HEK293 (cell line): Measurements from ENCODE around the gene PSMC5.

Experiments
- CTCF ChIA-PET: fragments of 350-600 bp; formaldehyde crosslinking; extraction: SDS; loops from one replicate; lab custom pipeline; 2021; ENCODE audit warnings: antibody characterized with exemption; lab: Yijun Ruan, JAX
- POLR2A ChIA-PET: fragments of 300-600 bp; formaldehyde crosslinking; extraction: SDS; loops from one replicate; lab custom pipeline; 2020; ENCODE audit warnings: antibody characterized with exemption, inconsistent platforms; lab: Yijun Ruan, JAX
- H3K27ac ChIP-seq: fragments of 200-500 bp; sonication (Bioruptor generic); 2 replicates; pipeline ENCODE4 v1.5.1; 2014; ENCODE audit warnings: low read depth, low read length, control low read depth, inconsistent platforms; ENCODE audit errors: extremely low read depth
- H3K36me3 ChIP-seq, 2 experiments: fragments of 200-500 bp in 1 of 2; sonication (Bioruptor generic) in 1 of 2; 1 replicate in 1 of 2; 2 replicates in 1 of 2; pipeline ENCODE4 v1.5.1; 2014 to 2017; ENCODE audit warnings: inconsistent platforms in 2 of 2, low read length in 2 of 2; ENCODE audit not compliant: control insufficient read depth in 2 of 2, insufficient read depth in 1 of 2
- H3K4me1 ChIP-seq: fragments of 200-500 bp; sonication (Bioruptor generic); 2 replicates; pipeline ENCODE4 v1.5.1; 2014; ENCODE audit warnings: mild to moderate bottlenecking, low read length, inconsistent platforms; ENCODE audit not compliant: control insufficient read depth, insufficient read depth
- H3K4me3 ChIP-seq: 2 replicates; pipeline ENCODE4 v1.5.1; 2011; ENCODE audit warnings: low read depth, mild to moderate bottlenecking, control low read depth, low read length, moderate library complexity
- H3K9me3 ChIP-seq: fragments of 200-500 bp; sonication (Bioruptor generic); 2 replicates; pipeline ENCODE4 v1.5.1; 2014; ENCODE audit warnings: low read depth, low read length, inconsistent platforms; ENCODE audit not compliant: control insufficient read depth, insufficient read depth
- FEZF1 ChIP-seq: fragments of 450-650 bp; formaldehyde crosslinking; IDR thresholded peaks from 2 replicates; pipeline ENCODE4 v1.5.1; 2016; ENCODE audit warnings: missing biosample characterization, missing genetic modification characterization
- GLIS1 ChIP-seq: fragments of 450-650 bp; formaldehyde crosslinking; IDR thresholded peaks from 2 replicates; pipeline ENCODE4 v1.5.1; 2016; ENCODE audit warnings: missing biosample characterization, missing genetic modification characterization
- KLF16 ChIP-seq: fragments of 450-650 bp; formaldehyde crosslinking; IDR thresholded peaks from 2 replicates; pipeline ENCODE4 v1.5.1; 2017; ENCODE audit warnings: missing biosample characterization, missing genetic modification characterization
- MZF1 ChIP-seq: fragments of 450-650 bp; formaldehyde crosslinking; IDR thresholded peaks from 2 replicates; pipeline ENCODE4 v1.5.1; 2017; ENCODE audit warnings: missing biosample characterization, missing genetic modification characterization, borderline replicate concordance
- OSR2 ChIP-seq: fragments of 450-650 bp; formaldehyde crosslinking; IDR thresholded peaks from 2 replicates; pipeline ENCODE4 v1.5.1; 2016; ENCODE audit warnings: missing biosample characterization, missing genetic modification characterization
- PRDM1 ChIP-seq: fragments of 450-650 bp; formaldehyde crosslinking; IDR thresholded peaks from 2 replicates; pipeline ENCODE4; 2016; ENCODE audit warnings: missing biosample characterization, missing genetic modification characterization
- REPIN1 ChIP-seq: fragments of 450-650 bp; formaldehyde crosslinking; IDR thresholded peaks from 2 replicates; pipeline ENCODE4 v1.5.1; 2017; ENCODE audit warnings: missing biosample characterization, missing genetic modification characterization, low read depth
- SP7 ChIP-seq: fragments of 450-650 bp; formaldehyde crosslinking; IDR thresholded peaks from 2 replicates; pipeline ENCODE4 v1.5.1; 2016; ENCODE audit warnings: missing biosample characterization, missing genetic modification characterization
- WT1 ChIP-seq: fragments of 450-650 bp; formaldehyde crosslinking; IDR thresholded peaks from 2 replicates; pipeline ENCODE4 v1.5.1; 2016; ENCODE audit warnings: missing biosample characterization, missing genetic modification characterization
- YY2 ChIP-seq: fragments of 450-650 bp; formaldehyde crosslinking; IDR thresholded peaks from 2 replicates; pipeline ENCODE4 v1.5.1; 2016; ENCODE audit warnings: missing biosample characterization, missing genetic modification characterization
- ZBTB17 ChIP-seq: fragments of 450-650 bp; formaldehyde crosslinking; IDR thresholded peaks from 2 replicates; pipeline ENCODE4 v1.5.1; 2016; ENCODE audit warnings: missing biosample characterization, missing genetic modification characterization
- ZEB2 ChIP-seq: fragments of 450-650 bp; formaldehyde crosslinking; IDR thresholded peaks from 2 replicates; pipeline ENCODE4 v1.5.1; 2016; ENCODE audit warnings: missing biosample characterization, missing genetic modification characterization
- ZNF114 ChIP-seq: fragments of 450-650 bp; formaldehyde crosslinking; IDR thresholded peaks from 2 replicates; pipeline ENCODE4 v1.5.0; 2017; ENCODE audit warnings: missing biosample characterization, missing genetic modification characterization
- ZNF169 ChIP-seq: fragments of 450-650 bp; formaldehyde crosslinking; IDR thresholded peaks from 2 replicates; pipeline ENCODE4 v1.5.1; 2016; ENCODE audit warnings: missing biosample characterization, missing genetic modification characterization
- ZNF23 ChIP-seq: fragments of 450-650 bp; formaldehyde crosslinking; IDR thresholded peaks from 2 replicates; pipeline ENCODE4 v1.5.1; 2016; ENCODE audit warnings: missing biosample characterization, missing genetic modification characterization, borderline replicate concordance
- ZNF24 ChIP-seq: fragments of 450-650 bp; formaldehyde crosslinking; IDR thresholded peaks from 2 replicates; pipeline ENCODE4 v1.5.1; 2016; ENCODE audit warnings: missing biosample characterization, missing genetic modification characterization
- ZNF302 ChIP-seq: fragments of 450-650 bp; formaldehyde crosslinking; IDR thresholded peaks from 2 replicates; pipeline ENCODE4 v1.5.1; 2016; ENCODE audit warnings: missing biosample characterization, missing genetic modification characterization, low read depth
- ZNF311 ChIP-seq: fragments of 450-650 bp; formaldehyde crosslinking; IDR thresholded peaks from 2 replicates; pipeline ENCODE4 v1.5.1; 2017; ENCODE audit warnings: missing biosample characterization, missing genetic modification characterization, borderline replicate concordance
- ZNF324 ChIP-seq: fragments of 450-650 bp; formaldehyde crosslinking; IDR thresholded peaks from 2 replicates; pipeline ENCODE4 v1.5.1; 2016; ENCODE audit warnings: missing biosample characterization, missing genetic modification characterization
- ZNF366 ChIP-seq: fragments of 450-650 bp; formaldehyde crosslinking; conservative IDR thresholded peaks from 2 replicates; pipeline ENCODE4 v1.5.1; 2016; ENCODE audit warnings: missing biosample characterization, missing genetic modification characterization
- ZNF404 ChIP-seq: fragments of 450-650 bp; formaldehyde crosslinking; IDR thresholded peaks from 2 replicates; pipeline ENCODE4 v1.5.1; 2017; ENCODE audit warnings: missing biosample characterization, missing genetic modification characterization
- ZNF426 ChIP-seq: fragments of 450-650 bp; formaldehyde crosslinking; IDR thresholded peaks from 2 replicates; pipeline ENCODE4 v1.5.1; 2017; ENCODE audit warnings: missing biosample characterization, missing genetic modification characterization, mild to moderate bottlenecking, inconsistent platforms, moderate library complexity
- ZNF600 ChIP-seq: fragments of 450-650 bp; formaldehyde crosslinking; IDR thresholded peaks from 2 replicates; pipeline ENCODE4 v1.5.1; 2016; ENCODE audit warnings: missing biosample characterization, missing genetic modification characterization
- ZNF626 ChIP-seq: fragments of 450-650 bp; sonication (Bioruptor Pico); formaldehyde crosslinking; IDR thresholded peaks from 2 replicates; pipeline ENCODE4 v1.5.1; 2018; ENCODE audit warnings: missing biosample characterization, missing genetic modification characterization, inconsistent platforms
- ZNF629 ChIP-seq: fragments of 450-650 bp; formaldehyde crosslinking; IDR thresholded peaks from 2 replicates; pipeline ENCODE4 v1.5.1; 2017; ENCODE audit warnings: missing biosample characterization, missing genetic modification characterization
- ZNF664 ChIP-seq: fragments of 450-650 bp; formaldehyde crosslinking; IDR thresholded peaks from 2 replicates; pipeline ENCODE4 v1.5.1; 2016; ENCODE audit warnings: missing biosample characterization, missing genetic modification characterization
- ZNF785 ChIP-seq: fragments of 450-650 bp; formaldehyde crosslinking; IDR thresholded peaks from 2 replicates; pipeline ENCODE4 v1.5.1; 2016; ENCODE audit warnings: missing biosample characterization, missing genetic modification characterization
- ZNF843 ChIP-seq: fragments of 450-650 bp; formaldehyde crosslinking; IDR thresholded peaks from 2 replicates; pipeline ENCODE4 v1.5.1; 2016; ENCODE audit warnings: missing biosample characterization, missing genetic modification characterization
- TF ChIP-seq, protein P1 (sequence below): fragments of 450-650 bp; formaldehyde crosslinking; IDR thresholded peaks from 2 replicates; pipeline ENCODE4 v1.5.1; 2017; ENCODE audit warnings: missing biosample characterization, missing genetic modification characterization
- TF ChIP-seq, protein P2 (sequence below): fragments of 450-650 bp; formaldehyde crosslinking; IDR thresholded peaks from 2 replicates; pipeline ENCODE4 v1.5.1; 2017; ENCODE audit warnings: missing biosample characterization, missing genetic modification characterization
- TF ChIP-seq, protein P3 (sequence below): fragments of 450-650 bp; formaldehyde crosslinking; IDR thresholded peaks from 2 replicates; pipeline ENCODE4 v1.5.1; 2016; ENCODE audit warnings: missing biosample characterization, missing genetic modification characterization

PSMC5 gene

GRCh38 chr17:63780507-63780906 is 46.7 kb upstream of the PSMC5 start (continued):
- 0 out of 2 replicates have a peak, but pooled peaks have one; percentile 40 for TF ChIP-seq ZBTB17 (tag by site-specific recombination)
- no peak for TF ChIP-seq YY2 (tag by site-specific recombination)
- TF ChIP-seq WT1: peak; percentile 77
- no peak for TF ChIP-seq ZNF24 (tag by site-specific recombination)
- peak; percentile 58 for TF ChIP-seq ZEB2 (tag by site-specific recombination)
- no peak for TF ChIP-seq ZNF324 (tag by site-specific recombination)
- no peak; the same call in 1 of the 2 replicates for TF ChIP-seq ZNF600
- TF ChIP-seq SP7: peak; percentile 43; the same call in 1 of the 2 replicates
- no peak for TF ChIP-seq MZF1 (tag by site-specific recombination)
- TF ChIP-seq ZNF169 (tag by site-specific recombination): no peak
- TF ChIP-seq OSR2 (tag by site-specific recombination): 0 out of 2 replicates have a peak, but pooled peaks have one; percentile 11
- peak; percentile 78 for TF ChIP-seq FEZF1 (tag by site-specific recombination)
- TF ChIP-seq ZNF629 (tag by site-specific recombination): 0 out of 2 replicates have a peak, but pooled peaks have one; percentile 32
- TF ChIP-seq, protein P1, sequence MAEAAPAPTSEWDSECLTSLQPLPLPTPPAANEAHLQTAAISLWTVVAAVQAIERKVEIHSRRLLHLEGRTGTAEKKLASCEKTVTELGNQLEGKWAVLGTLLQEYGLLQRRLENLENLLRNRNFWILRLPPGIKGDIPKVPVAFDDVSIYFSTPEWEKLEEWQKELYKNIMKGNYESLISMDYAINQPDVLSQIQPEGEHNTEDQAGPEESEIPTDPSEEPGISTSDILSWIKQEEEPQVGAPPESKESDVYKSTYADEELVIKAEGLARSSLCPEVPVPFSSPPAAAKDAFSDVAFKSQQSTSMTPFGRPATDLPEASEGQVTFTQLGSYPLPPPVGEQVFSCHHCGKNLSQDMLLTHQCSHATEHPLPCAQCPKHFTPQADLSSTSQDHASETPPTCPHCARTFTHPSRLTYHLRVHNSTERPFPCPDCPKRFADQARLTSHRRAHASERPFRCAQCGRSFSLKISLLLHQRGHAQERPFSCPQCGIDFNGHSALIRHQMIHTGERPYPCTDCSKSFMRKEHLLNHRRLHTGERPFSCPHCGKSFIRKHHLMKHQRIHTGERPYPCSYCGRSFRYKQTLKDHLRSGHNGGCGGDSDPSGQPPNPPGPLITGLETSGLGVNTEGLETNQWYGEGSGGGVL (tag by site-specific recombination): peak; percentile 48
- no peak for TF ChIP-seq ZNF626

DNA sequence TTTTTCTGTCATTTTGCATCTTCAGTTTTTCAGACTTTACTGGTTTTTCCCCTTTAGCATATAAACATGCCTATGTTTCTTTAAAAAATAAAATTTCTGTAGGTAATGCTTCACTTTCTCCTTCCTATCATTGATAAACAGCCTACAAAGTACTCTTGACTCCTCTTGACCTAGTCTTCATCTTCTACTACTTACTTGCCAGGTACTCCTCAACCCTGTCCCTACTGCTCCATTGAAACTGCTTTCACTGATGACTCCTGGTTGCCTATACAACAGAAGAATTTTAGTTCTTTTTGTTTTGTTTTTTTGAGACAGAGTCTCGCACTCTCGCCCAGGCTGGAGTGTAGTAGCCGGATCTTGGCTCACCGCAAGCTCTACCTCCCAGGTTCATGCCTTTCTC is 46.3 kb upstream of the PSMC5 start:
- Histone ChIP-seq H3K4me1 (peaks cover 3% of the 10 kb centered on the region), H3K36me3 (peaks cover 53 to 88% of the 10 kb centered on the region in 2 experiments), H3K27ac (no peak overlapping the region), H3K9me3 (no peaks in the 10 kb centered on the region), H3K4me3 (no peak overlapping the region)
- ChIA-PET CTCF (interaction anchor here (0.5 to 1.0 kb wide), 3 partner anchors 23 to 105 kb away, joined by 3 to 5 read pairs (median 3); no protein-coding TSS in a partner anchor), POLR2A (interaction anchor here (0.5 to 0.6 kb wide), 3 partner anchors 31 to 159 kb away, joined by 3 to 4 read pairs (median 3); partner anchors contain the start of gene MAP3K3)
- TF ChIP-seq, protein P2, sequence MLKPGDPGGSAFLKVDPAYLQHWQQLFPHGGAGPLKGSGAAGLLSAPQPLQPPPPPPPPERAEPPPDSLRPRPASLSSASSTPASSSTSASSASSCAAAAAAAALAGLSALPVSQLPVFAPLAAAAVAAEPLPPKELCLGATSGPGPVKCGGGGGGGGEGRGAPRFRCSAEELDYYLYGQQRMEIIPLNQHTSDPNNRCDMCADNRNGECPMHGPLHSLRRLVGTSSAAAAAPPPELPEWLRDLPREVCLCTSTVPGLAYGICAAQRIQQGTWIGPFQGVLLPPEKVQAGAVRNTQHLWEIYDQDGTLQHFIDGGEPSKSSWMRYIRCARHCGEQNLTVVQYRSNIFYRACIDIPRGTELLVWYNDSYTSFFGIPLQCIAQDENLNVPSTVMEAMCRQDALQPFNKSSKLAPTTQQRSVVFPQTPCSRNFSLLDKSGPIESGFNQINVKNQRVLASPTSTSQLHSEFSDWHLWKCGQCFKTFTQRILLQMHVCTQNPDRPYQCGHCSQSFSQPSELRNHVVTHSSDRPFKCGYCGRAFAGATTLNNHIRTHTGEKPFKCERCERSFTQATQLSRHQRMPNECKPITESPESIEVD (tag by site-specific recombination): 0 out of 2 replicates have a peak, but pooled peaks have one; percentile 4
- TF ChIP-seq PRDM1 (tag by site-specific recombination) (peak; percentile 4; the same call in 1 of the 2 replicates), ZNF23 (tag by site-specific recombination) (no peak)
- TF ChIP-seq, protein P3, sequence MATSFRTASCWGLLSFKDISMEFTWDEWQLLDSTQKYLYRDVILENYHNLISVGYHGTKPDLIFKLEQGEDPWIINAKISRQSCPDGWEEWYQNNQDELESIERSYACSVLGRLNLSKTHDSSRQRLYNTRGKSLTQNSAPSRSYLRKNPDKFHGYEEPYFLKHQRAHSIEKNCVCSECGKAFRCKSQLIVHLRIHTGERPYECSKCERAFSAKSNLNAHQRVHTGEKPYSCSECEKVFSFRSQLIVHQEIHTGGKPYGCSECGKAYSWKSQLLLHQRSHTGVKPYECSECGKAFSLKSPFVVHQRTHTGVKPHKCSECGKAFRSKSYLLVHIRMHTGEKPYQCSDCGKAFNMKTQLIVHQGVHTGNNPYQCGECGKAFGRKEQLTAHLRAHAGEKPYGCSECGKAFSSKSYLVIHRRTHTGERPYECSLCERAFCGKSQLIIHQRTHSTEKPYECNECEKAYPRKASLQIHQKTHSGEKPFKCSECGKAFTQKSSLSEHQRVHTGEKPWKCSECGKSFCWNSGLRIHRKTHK (tag by site-specific recombination): no peak

DNA sequence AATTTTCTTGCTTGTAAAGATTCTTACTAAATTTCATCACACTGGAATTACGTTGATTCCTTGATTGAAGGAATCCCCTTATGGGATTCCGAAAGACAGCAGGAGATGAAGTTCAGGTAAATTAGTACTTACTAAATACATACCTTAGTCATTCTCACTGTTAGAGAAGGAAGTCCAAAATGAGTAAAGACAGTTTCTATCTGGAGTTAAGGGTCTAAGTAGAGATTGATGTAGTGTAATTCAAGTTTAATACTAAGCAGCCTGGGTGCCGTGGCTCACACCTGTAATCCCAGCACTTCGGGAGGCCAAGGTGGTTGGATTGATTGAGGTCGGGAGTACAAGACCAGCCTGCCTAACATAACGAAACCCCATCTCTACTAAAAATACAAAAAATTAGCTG is 43.7 kb upstream of the PSMC5 start:
- CTCF ChIA-PET: interaction anchor here (0.5 to 1.0 kb wide), 3 partner anchors 8 to 149 kb away, joined by 3 to 4 read pairs (median 3); partner anchors contain the start of genes CCDC47 and DDX42
- H3K4me1 ChIP-seq: peaks cover 3% of the 10 kb centered on the region
- H3K36me3 ChIP-seq: peaks cover 52 to 87% of the 10 kb centered on the region in 2 experiments
- POLR2A ChIA-PET: interaction anchor here (3.9 kb wide), 1 partner anchor 10 kb away, joined by 40 read pairs; the partner anchor contains the start of genes CCDC47 and DDX42
- H3K4me3 ChIP-seq: no peak overlapping the region
- no peak overlapping the region for H3K27ac ChIP-seq
- no peaks in the 10 kb centered on the region for H3K9me3 ChIP-seq
- TF ChIP-seq ZNF114 (tag by site-specific recombination) (no peak), ZNF664 (tag by site-specific recombination) (no peak), GLIS1 (no peak), ZNF311 (tag by site-specific recombination) (no peak), ZNF366 (tag by site-specific recombination) (no peak), REPIN1 (tag by site-specific recombination) (no peak), ZNF843 (tag by site-specific recombination) (no peak), ZNF302 (tag by site-specific recombination) (no peak), ZNF785 (tag by site-specific recombination) (no peak), ZNF626 (no peak), KLF16 (tag by site-specific recombination) (no peak), ZNF426 (tag by site-specific recombination) (no peak), ZNF404 (tag by site-specific recombination) (no peak)
